ENCODE measurements around the gene SRRD. TPM values are rescaled to one million over a fixed set of nuclear protein-coding genes. Genes with fewer than 3 reads are reported as not detected.

SRRD gene
- total and polyA plus RNA-seq, 2 donors from 2014 or later, result 20.3 to 22.8 TPM

Other genes with a start within 250 kb of the SRRD start
- 4.5 TPM for gene ASPHD2, start 54.6 kb upstream of the SRRD start, total RNA-seq
- 3.3 TPM for gene ASPHD2, start 54.6 kb upstream of the SRRD start, polyA plus RNA-seq (ENCODE audit: insufficient read depth, low read depth, low replicate concordance)
- gene HPS4, start 94 bp upstream of the SRRD start, total RNA-seq, result 35.5 TPM
- 11.9 TPM for gene HPS4, start 94 bp upstream of the SRRD start, polyA plus RNA-seq (ENCODE audit: insufficient read depth, low read depth, low replicate concordance)
- gene TFIP11, start 28.6 kb downstream of the SRRD start, total RNA-seq, result 34.2 TPM
- gene TFIP11, start 28.6 kb downstream of the SRRD start, polyA plus RNA-seq (ENCODE audit: insufficient read depth, low read depth, low replicate concordance), result 26.7 TPM
- 40.3 TPM for gene TPST2, start 106.3 kb downstream of the SRRD start, total RNA-seq
- gene TPST2, start 106.3 kb downstream of the SRRD start, polyA plus RNA-seq (ENCODE audit: insufficient read depth, low read depth, low replicate concordance), result 48.7 TPM
- gene CRYBB1, start 134.2 kb downstream of the SRRD start, total RNA-seq, result 1.7 TPM
- gene CRYBB1, start 134.2 kb downstream of the SRRD start, polyA plus RNA-seq (ENCODE audit: insufficient read depth, low read depth, low replicate concordance), result 0.54 TPM
- 0.41 TPM for gene CRYBA4, start 138.1 kb downstream of the SRRD start, total RNA-seq
- gene CRYBA4, start 138.1 kb downstream of the SRRD start, polyA plus RNA-seq (ENCODE audit: insufficient read depth, low read depth, low replicate concordance), result not detected
- gene MIAT, start 173.7 kb downstream of the SRRD start, total RNA-seq, result 6.8 TPM
- gene MIAT, start 173.7 kb downstream of the SRRD start, polyA plus RNA-seq (ENCODE audit: insufficient read depth, low read depth, low replicate concordance), result 0.04 TPM

Data from kidney (tissue), 2 donors.